Measurements from ENCODE around the gene CTNS.

DNA sequence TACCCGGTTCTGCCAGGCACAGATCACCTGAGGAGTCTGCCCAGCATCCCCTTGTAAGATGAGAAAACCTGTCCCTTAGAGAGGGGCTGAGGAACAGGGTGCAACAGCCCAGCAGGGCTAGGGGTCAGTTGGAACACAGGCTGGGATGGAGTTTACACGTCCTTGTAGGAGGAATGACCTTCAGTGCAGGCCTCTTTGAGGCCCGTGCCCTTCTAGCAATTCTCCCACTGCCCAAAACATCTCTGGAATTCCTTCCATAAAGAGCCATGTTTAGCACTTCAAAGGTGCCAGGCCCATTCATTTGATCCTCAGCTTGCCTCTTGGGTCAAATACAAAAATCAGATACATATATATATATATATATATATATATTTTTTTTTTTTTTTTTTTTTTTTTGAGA, 4.5 kb downstream of the CTNS start:
- TF ChIP-seq CTCF (IDR thresholded peaks at IDR 0.05) (no peak), EZH2 (IDR thresholded peaks at IDR 0.05) (no peak)
